NT2/D1 (cell line): ENCODE results near the gene HS6ST2.

ENCODE experiments used
- YY1 ChIP-seq: IDR thresholded peaks from 2 replicates; pipeline ENCODE4 v1.6.1; 2011; ENCODE audit not compliant: insufficient read length, insufficient read depth
- ZNF274 ChIP-seq: IDR thresholded peaks from 2 replicates; pipeline ENCODE4 v1.6.1; 2011; ENCODE audit warnings: mild to moderate bottlenecking, low read depth, low read length

- TF ChIP-seq ZNF274 (no peak), YY1 (no peak)
Measured at GRCh38 chrX:133005616-133006015, 47.2 kb upstream of the HS6ST2 start.
